Right lobe of liver (tissue), 4 donors: ENCODE measurements around the gene POLR1G.

Experiments
- POLR2A ChIP-seq: fragments of 450-650 bp; IDR thresholded peaks from one replicate; pipeline ENCODE4 v1.6.1; 2017; ENCODE audit warnings: antibody characterized with exemption, mild to moderate bottlenecking
- TF ChIP-seq, protein P1 (sequence below), 4 donors: fragments of 200-600 bp in 3 of 4; fragments of 450-650 bp in 1 of 4; IDR thresholded peaks; one replicate each; pipeline versions ENCODE4 v1.5.1 to v1.8.0; 2016 to 2022; ENCODE audit warnings: antibody characterized with exemption in 4 of 4, mild to moderate bottlenecking in 2 of 4
- donor health status: DM: no; HTN: no; CAD: no.
- donor health status: DM: no; HTN: no; CAD: no.
- donor health status: DM: no; HTN: yes; CAD: no.

DNA sequence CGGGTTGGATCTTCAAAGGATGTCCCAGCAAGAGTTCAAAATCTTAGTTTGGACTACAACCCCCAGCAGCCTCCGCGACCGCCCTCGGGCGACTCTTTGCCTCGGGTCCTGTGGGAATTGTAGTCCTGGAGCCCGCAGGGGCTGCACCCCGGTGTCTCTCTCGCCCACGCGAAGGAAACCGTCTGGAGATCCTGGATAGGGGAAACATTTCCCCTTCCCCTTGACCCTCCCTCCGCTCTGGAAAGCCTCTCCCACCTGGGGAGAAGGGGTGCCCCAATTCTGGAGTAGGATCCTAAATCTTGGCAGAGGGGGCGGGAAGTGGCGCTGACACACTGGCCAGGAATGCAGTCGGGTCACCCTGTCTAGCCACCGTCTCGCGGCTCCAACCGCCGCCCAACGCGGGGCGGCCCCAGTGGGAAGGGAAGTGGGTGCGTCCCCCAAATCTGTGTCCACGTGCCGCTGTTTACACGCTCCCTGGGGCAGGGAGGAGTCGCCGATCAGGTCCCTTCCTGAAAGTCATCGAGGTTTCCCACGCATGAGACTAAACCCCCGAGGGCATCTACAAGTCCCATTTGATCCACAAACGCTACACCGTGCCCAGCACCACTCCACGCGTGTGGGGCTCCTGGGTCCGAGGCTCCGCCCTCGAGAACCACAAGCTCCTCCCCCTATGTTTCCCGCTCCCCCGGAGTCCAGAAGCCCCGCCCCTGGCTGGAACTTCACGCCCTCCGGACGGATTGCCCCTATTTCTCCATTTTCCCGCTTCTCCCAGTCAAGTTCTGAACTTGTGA, 814 bp upstream of the POLR1G start:
- peak; percentile 21 for TF ChIP-seq POLR2A
- TF ChIP-seq, protein P1, sequence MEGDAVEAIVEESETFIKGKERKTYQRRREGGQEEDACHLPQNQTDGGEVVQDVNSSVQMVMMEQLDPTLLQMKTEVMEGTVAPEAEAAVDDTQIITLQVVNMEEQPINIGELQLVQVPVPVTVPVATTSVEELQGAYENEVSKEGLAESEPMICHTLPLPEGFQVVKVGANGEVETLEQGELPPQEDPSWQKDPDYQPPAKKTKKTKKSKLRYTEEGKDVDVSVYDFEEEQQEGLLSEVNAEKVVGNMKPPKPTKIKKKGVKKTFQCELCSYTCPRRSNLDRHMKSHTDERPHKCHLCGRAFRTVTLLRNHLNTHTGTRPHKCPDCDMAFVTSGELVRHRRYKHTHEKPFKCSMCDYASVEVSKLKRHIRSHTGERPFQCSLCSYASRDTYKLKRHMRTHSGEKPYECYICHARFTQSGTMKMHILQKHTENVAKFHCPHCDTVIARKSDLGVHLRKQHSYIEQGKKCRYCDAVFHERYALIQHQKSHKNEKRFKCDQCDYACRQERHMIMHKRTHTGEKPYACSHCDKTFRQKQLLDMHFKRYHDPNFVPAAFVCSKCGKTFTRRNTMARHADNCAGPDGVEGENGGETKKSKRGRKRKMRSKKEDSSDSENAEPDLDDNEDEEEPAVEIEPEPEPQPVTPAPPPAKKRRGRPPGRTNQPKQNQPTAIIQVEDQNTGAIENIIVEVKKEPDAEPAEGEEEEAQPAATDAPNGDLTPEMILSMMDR (IDR thresholded peaks at IDR 0.05) = no peak
